Measurements from ENCODE around the gene ARSI. TPM values are rescaled to one million over a fixed set of nuclear protein-coding genes. Genes with fewer than 3 reads are reported as not detected.

The ARSI gene
- total RNA-seq, 2 experiments from 2014 or later, result not detected

GRCh38 chr5:150311015-150311692 is 8.4 kb upstream of the ARSI start:
- Histone ChIP-seq H3K9me3 (ENCODE audit: low read length) (no peaks in the 10 kb centered on the region), H4K20me1 (ENCODE audit: insufficient read depth, low read length) (no peaks in the 10 kb centered on the region), H3K27ac (ENCODE audit: low read depth, low read length, poor library complexity, severe bottlenecking) (no peak overlapping the region), H3K4me1 (ENCODE audit: insufficient read depth, low read length, poor library complexity, severe bottlenecking) (no peaks in the 10 kb centered on the region), H3K9me2 (ENCODE audit: insufficient read depth, low read length) (no peaks in the 10 kb centered on the region), H3K4me2 (ENCODE audit: low read length) (no peak overlapping the region), H3K4me3 (ENCODE audit: low read depth, low read length, poor library complexity, severe bottlenecking) (no peak overlapping the region), H2AFZ (ENCODE audit: low read length) (no peak overlapping the region), H3K79me2 (ENCODE audit: insufficient read depth, low read depth, low read length) (no peaks in the 10 kb centered on the region), H3K36me3 (ENCODE audit: insufficient read depth, low read length) (no peaks in the 10 kb centered on the region)
- intact Hi-C loops (cut with micrococcal nuclease; ENCODE audit: unreplicated experiment), result no loop called here
- CTCF ChIA-PET (ENCODE audit: unreplicated experiment), result no interaction called here
- TF ChIP-seq CTCF (conservative IDR thresholded peaks at IDR 0.05; ENCODE audit: low read length) (no peak), EZH2phosphoT487 (IDR thresholded peaks at IDR 0.05; ENCODE audit: borderline replicate concordance, low read depth, low read length) (no peak)
- no TSS peak for BruUV-seq (replicated peaks)
- POLR2A ChIA-PET, result interaction anchor here (0.5 to 1.0 kb wide), 2 partner anchors 17 to 131 kb away, joined by 3 read pairs; no protein-coding TSS in a partner anchor
- DNase-seq (ENCODE audit: low spot score), result no peak

- H4K20me1 ChIP-seq (ENCODE audit: insufficient read depth, low read length), result no peaks in the 10 kb centered on the region
- no peaks in the 10 kb centered on the region for H3K79me2 ChIP-seq (ENCODE audit: insufficient read depth, low read depth, low read length)
- no peak overlapping the region for H3K4me3 ChIP-seq (ENCODE audit: low read depth, low read length, poor library complexity, severe bottlenecking)
- H3K9me3 ChIP-seq (ENCODE audit: low read length), result no peaks in the 10 kb centered on the region
- no peak for TF ChIP-seq EZH2phosphoT487 (IDR thresholded peaks at IDR 0.05; ENCODE audit: borderline replicate concordance, low read depth, low read length)
- no peak for TF ChIP-seq CTCF (conservative IDR thresholded peaks at IDR 0.05; ENCODE audit: low read length)
- no peaks in the 10 kb centered on the region for H3K4me1 ChIP-seq (ENCODE audit: insufficient read depth, low read length, poor library complexity, severe bottlenecking)
- no peak overlapping the region for H3K27ac ChIP-seq (ENCODE audit: low read depth, low read length, poor library complexity, severe bottlenecking)
- BruUV-seq (replicated peaks), result no TSS peak
- H3K9me2 ChIP-seq (ENCODE audit: insufficient read depth, low read length), result no peaks in the 10 kb centered on the region
- intact Hi-C loops (cut with micrococcal nuclease; ENCODE audit: unreplicated experiment), result no loop called here
- no peaks in the 10 kb centered on the region for H3K36me3 ChIP-seq (ENCODE audit: insufficient read depth, low read length)
- DNase-seq (ENCODE audit: low spot score), result no peak
- CTCF ChIA-PET (ENCODE audit: unreplicated experiment), result no interaction called here
- no peak overlapping the region for H2AFZ ChIP-seq (ENCODE audit: low read length)
- no peak overlapping the region for H3K4me2 ChIP-seq (ENCODE audit: low read length)
- POLR2A ChIA-PET, result interaction anchor here (1.0 to 1.2 kb wide), 2 partner anchors 10 to 18 kb away, joined by 3 read pairs; no protein-coding TSS in a partner anchor
Measured at GRCh38 chr5:150310246-150310645, 7.5 kb upstream of the ARSI start.

- H3K4me2 ChIP-seq (ENCODE audit: low read length), result no peak overlapping the region
- H3K4me1 ChIP-seq (ENCODE audit: insufficient read depth, low read length, poor library complexity, severe bottlenecking), result no peaks in the 10 kb centered on the region
- H2AFZ ChIP-seq (ENCODE audit: low read length), result no peak overlapping the region
- H3K9me2 ChIP-seq (ENCODE audit: insufficient read depth, low read length), result no peaks in the 10 kb centered on the region
- H3K4me3 ChIP-seq (ENCODE audit: low read depth, low read length, poor library complexity, severe bottlenecking), result no peak overlapping the region
- no peak overlapping the region for H3K27ac ChIP-seq (ENCODE audit: low read depth, low read length, poor library complexity, severe bottlenecking)
- ChIA-PET CTCF (ENCODE audit: unreplicated experiment) (no interaction called here), POLR2A (interaction anchor here (1.0 to 1.2 kb wide), 2 partner anchors 10 to 18 kb away, joined by 3 read pairs; no protein-coding TSS in a partner anchor)
- no peak for DNase-seq (ENCODE audit: low spot score)
- no TSS peak for BruUV-seq (replicated peaks)
- no peaks in the 10 kb centered on the region for H3K9me3 ChIP-seq (ENCODE audit: low read length)
- H3K79me2 ChIP-seq (ENCODE audit: insufficient read depth, low read depth, low read length), result no peaks in the 10 kb centered on the region
- H3K36me3 ChIP-seq (ENCODE audit: insufficient read depth, low read length), result no peaks in the 10 kb centered on the region
- TF ChIP-seq EZH2phosphoT487 (IDR thresholded peaks at IDR 0.05; ENCODE audit: borderline replicate concordance, low read depth, low read length) (no peak), CTCF (conservative IDR thresholded peaks at IDR 0.05; ENCODE audit: low read length) (no peak)
- H4K20me1 ChIP-seq (ENCODE audit: insufficient read depth, low read length), result no peaks in the 10 kb centered on the region
- intact Hi-C loops (cut with micrococcal nuclease; ENCODE audit: unreplicated experiment), result no loop called here
Measured at GRCh38 chr5:150309886-150310239, 7.2 kb upstream of the ARSI start.

Measured in OCI-LY7 (cell line).